ELR (cell line): ENCODE data around the gene PPP1R36.
"Not testable (repeated sequence)": the region's sequence is repeated elsewhere in the genome, so short reads cannot be mapped to it uniquely, and the experiment has no call there.

Source experiments
- DNase-seq: peaks from one replicate; pipeline ENCODE4 v3.0.0-alpha.2; 2015; ENCODE audit warnings: low read depth

The PPP1R36 gene

DNA sequence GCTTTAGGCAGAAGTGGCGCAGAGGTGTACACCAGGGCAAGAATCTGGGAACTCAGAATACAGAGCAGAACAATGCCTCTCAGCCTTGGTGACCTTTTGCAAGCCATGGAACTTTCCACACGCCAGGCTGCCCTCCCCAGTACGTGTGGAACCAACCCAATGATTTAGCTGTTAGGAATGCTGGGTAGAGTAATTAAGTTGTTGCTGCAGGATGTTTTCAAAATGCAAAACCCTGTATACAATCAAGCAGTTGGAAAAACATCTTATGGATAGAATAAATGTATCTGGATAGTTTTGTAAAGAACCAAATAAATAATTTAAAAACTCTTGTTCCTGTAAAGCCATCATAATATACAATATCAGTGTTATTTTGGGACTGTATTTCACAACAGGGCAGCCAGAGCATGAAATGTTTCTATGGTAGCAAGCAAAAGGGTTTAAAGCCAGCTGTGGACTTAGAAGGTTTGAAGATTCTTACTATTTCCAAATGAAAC, 19.4 kb downstream of the PPP1R36 start:
- peak; percentile 58 for DNase-seq

DNA sequence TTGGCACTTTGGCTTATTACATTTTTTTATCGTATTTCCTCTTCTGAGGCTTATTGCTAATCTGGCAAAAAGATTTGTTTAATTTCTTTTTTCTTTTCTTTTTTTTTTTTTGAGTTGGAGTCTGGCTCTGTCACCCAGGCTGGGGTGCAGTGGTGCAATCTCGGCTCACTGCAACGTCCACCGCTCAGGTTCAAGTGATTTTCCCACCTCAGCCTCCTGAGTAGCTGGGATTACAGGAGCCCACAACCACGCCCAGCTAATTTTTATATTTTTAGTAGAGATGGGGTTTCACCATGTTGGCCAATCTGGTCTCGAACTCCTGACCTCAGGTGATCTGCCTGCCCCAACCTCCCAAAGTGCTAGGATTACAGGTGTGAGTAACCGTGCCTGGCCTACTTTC, 19.9 kb downstream of the PPP1R36 start:
- not testable (repeated sequence) for DNase-seq

- no peak for DNase-seq
These were observed 22.8 kb downstream of the PPP1R36 start for GRCh38 chr14:64572386-64573104.

- DNase-seq, result no peak
These were observed 23.3 kb downstream of the PPP1R36 start for GRCh38 chr14:64573109-64573508.

DNA sequence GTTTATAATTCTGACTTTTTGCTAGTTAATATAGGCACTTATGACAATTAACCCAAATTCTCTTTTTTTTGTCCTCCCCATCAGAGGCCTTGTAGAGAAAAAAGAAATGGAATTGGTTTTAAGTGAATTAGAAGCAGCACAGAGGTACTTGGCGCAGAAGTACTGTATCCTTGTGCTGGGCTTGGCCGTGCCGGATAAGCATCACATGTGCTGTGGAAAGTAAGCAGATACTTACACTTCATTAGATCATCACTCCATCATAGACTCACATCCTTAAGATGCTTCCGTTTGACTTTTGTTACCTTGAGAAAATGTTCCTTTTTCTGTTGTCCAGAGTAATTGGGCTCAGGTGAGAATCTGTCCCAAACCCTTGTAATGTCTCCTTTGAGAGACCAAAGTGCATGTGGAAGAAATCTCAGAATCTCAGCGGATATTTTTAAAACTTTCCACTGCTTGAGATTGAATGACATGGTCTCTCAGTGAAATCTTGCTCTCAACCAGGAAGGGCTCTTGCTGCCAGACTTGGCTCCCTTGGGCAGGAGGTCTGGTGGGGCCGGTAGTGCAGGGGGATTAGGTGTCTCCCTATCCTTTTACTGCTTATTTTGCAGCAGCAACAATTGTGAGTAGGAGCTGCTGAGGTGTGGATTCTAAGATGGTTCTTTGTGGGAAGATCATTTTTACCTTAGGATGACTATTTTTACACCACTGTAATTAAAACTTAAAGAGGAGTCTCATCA, 24.8 kb downstream of the PPP1R36 start:
- no peak for DNase-seq

DNA sequence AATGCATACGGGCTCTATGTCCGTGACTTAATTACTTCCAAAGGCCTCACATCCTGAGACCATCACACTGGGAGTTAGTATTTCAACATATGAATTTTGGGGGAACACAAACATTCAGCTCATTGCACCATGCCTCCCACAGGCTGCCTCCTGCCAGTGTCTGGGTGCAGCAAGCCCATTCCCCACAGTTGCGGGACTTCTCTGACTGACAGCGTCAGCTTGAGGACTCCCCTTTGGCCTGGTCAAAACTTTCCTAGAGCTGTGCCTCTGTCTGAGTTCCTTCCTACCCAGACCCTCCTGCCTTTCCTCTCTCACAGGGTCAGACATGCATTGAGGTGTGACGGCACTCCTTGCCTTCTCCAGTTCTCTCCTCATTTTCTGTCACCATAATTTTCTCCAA, 27.4 kb downstream of the PPP1R36 start:
- DNase-seq, result no peak

DNA sequence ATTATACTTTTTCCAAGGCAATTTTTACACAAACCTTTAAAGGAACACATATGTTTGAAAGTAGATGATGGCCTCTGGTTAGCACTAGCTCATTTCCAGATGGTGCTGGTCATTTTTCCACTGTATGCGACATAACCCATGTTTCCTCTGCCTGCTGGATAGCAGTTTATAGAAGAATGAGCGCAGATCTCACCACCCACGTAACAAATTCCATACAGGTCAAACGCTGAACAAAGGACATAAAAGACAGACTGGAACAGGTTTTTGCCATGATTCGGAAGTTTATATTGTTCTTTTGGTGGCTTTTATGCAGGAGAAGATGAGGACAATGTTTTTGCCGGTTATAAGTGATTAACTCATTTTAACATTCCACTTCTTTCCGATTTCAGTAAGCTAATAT, 30.7 kb downstream of the PPP1R36 start:
- DNase-seq, result no peak

DNA sequence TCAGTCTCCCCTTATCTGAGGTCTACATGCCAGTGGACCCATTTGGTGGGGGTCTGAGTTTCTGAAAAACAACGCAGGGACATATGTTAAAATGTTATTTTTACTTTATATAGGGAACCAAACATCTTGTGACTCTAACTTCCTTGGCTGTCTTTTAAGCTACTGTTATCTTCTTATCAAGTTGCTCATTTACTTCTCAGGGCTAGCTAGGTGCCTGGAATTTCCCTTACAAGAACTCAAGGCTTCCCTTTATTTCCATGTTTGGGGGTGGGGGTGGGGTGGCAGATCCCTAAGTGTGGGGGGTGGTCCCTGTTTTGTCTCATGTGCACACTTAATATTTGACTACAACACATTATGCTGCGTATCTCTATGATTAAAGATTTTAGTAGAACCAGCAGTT, 31.6 kb downstream of the PPP1R36 start:
- DNase-seq, result no peak

DNA sequence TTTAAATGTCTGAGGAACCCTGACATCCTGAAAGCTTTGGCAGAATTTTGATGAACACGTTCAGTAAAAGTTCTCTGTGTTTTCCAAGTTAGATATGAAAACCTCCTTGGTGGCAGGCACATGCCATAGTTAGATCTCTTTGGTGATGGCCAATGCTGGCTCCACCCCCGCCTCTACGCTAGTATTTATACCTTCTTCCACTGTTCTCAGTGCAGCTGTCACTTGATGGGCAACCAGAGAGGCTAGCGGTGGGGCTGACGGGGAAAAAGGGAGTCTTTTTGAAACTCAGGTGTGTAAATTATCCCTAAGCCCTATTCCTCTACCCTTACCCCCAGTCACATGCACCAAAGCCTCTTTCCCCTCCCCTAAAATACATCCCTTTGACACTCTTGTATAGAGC, 32.1 kb downstream of the PPP1R36 start:
- no peak for DNase-seq

DNA sequence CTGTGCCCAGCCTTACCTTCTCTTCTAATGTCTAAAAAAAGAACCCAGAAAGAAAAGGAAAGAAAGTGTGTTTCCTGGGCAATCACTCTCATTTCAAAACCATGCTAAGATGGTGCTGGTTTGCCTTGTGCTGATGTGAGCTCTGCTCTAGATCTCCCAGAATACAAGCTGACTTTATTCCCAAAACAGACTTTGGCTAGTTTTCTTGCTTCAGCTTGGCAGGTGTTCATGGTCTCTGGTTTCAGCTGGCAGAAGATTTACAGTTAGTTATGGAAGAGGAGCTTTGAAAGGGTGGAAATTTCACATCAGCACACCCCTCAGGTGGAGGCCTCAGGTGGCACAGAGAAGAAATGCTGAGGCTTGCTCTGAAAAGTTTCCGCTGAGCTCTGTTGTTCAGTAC, 34.4 kb downstream of the PPP1R36 start:
- no peak for DNase-seq

DNA sequence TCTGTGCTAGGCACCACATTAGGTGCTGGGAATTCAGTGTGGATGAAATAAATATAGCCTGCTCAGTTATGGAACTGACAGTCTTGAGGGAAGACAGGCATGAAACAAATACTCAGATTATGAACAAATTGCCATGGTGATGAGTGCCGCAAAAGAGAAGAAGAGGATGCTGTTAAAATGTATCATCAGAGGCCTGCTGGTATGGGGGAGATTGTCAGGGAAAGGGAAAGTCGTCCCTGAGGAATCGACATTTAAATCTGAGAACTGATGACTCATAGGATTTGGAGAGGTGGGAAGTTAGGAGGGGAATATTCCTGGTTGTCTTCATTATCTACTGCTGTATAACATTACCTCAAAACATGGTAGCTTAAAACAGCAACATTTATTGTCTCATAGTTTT, 42.0 kb downstream of the PPP1R36 start:
- peak; percentile 8 for DNase-seq

DNA sequence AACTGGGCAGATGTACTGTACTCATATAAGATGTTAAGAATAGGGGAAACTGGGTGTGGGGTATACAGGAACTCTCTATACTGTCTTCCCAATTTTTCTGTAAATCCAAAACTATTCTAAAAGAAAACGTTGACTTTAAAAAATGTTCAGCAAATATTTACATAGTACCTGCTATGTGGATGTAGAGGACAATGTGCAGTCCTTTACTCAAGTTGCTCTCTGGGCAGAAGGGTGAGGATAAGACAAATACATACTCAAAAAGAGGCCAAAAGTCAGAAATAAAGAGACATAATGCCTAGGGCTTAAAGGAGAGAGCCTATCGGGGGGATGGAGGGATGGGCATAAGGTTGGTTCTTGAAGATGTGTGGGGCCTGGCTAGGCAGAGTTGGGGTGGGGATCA, 44.7 kb downstream of the PPP1R36 start:
- no peak for DNase-seq

- no peak for DNase-seq
These were observed 48.6 kb downstream of the PPP1R36 start for GRCh38 chr14:64598404-64598803.

DNA sequence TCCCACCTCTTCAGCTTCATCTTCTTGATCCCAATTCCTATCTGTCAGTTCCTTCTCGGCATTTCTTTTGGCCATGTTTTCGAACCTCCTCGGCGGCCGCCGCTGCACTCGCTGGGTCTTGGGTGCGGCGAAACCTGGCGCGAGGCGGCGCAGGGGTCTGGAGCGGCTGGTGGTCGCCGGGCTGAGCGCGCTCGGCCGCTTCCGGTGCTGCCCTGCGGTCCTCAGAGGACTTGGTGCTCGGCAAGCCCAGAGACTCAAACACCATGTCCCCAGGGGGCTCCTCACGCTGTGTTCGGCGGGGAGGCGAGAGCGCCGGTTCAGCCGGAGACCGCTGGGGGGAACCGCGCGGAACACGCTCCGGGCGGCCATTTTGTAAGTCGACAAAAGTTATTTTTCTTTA, 51.8 kb downstream of the PPP1R36 start:
- DNase-seq, result no peak

- no peak for DNase-seq
These were observed 53.1 kb downstream of the PPP1R36 start for GRCh38 chr14:64602826-64603225.

- DNase-seq, result peak; percentile 15
These were observed 54.2 kb downstream of the PPP1R36 start for GRCh38 chr14:64604001-64604400.

- no peak for DNase-seq
These were observed 55.1 kb downstream of the PPP1R36 start for GRCh38 chr14:64604881-64605280.

- DNase-seq, result no peak
These were observed 56.3 kb downstream of the PPP1R36 start for GRCh38 chr14:64605926-64606685.

DNA sequence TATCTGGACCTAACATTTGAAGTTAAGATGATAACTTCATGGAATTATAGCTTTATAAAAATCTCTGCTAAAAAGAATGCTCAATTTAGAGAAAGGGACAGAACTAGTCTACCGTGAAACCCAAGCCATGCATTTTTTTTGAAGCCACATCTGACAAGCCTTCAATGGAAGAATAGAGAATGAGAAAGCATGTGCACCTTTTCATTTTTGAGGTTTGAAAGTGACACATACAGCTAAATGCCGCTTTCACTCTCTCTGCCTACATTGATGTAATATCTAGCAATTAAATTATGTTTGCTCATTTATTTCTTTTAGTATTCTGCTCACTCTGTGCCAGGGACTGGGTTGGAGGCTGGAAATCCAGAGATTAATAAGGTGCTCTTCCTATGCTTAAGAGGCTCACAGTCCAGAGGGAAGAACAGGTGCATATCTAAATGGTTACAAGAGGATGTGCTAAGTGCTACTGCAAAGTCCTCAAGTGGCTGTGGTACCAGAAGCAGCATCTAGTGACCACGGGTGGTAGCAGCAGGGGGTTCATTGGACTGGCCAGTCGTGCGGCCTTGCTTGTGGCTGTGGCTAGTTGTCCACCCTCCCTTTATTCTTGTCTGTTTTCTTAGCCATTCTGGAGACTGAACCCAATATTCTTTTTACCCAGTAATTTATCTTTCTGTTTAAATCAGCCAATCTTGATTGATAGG, 60.4 kb downstream of the PPP1R36 start:
- no peak for DNase-seq

GRCh38 chr14:64611358-64612020, 61.7 kb downstream of the PPP1R36 start:
- DNase-seq, result no peak

- DNase-seq, result peak; percentile 76
These were observed 62.2 kb downstream of the PPP1R36 start for GRCh38 chr14:64612021-64612380.
